HL-60 (cell line): ENCODE data around the gene PKP3.

Source experiments
- DNase-seq, 2 experiments: peaks; one replicate each; pipeline ENCODE4 v3.0.0-alpha.2; 2010 to 2020; ENCODE audit warnings: low read depth in 1 of 2, low spot score in 1 of 2
- H3K27ac ChIP-seq: fragments of 250-450 bp; sonication (Bioruptor Pico); replicated peaks from 2 replicates; pipeline ENCODE4 v1.5.1; 2020; ENCODE audit warnings: mild to moderate bottlenecking, moderate library complexity
- H3K27me3 ChIP-seq: fragments of 250-450 bp; sonication (Bioruptor Pico); 2 replicates; pipeline ENCODE4 v1.5.1; 2021; ENCODE audit warnings: mild to moderate bottlenecking, moderate library complexity; ENCODE audit not compliant: insufficient read depth, poor library complexity, severe bottlenecking
- H3K4me3 ChIP-seq: replicated peaks from 2 replicates; pipeline ENCODE4 v1.5.1; 2011; ENCODE audit warnings: mild to moderate bottlenecking, control low read depth, low read length; ENCODE audit not compliant: insufficient read depth
- GABPA ChIP-seq: IDR thresholded peaks from 2 replicates; pipeline ENCODE4 v1.6.1; 2012; ENCODE audit warnings: low read depth
- POLR2AphosphoS5 ChIP-seq: IDR thresholded peaks from 2 replicates; pipeline ENCODE4 v1.6.1; 2012; ENCODE audit warnings: low read depth
- SPI1 ChIP-seq: IDR thresholded peaks from 2 replicates; pipeline ENCODE4 v1.6.1; 2012; ENCODE audit warnings: low read depth, mild to moderate bottlenecking, borderline replicate concordance
- TF ChIP-seq, protein P1 (sequence below): IDR thresholded peaks from one replicate; pipeline ENCODE4 v1.5.1; 2011; ENCODE audit warnings: low read length, control low read depth, inconsistent platforms; ENCODE audit not compliant: insufficient read depth
- TF ChIP-seq, protein P2 (sequence below): IDR thresholded peaks from 2 replicates; pipeline ENCODE4 v1.6.1; 2012; ENCODE audit warnings: low read depth; ENCODE audit not compliant: insufficient replicate concordance

The PKP3 gene

DNA sequence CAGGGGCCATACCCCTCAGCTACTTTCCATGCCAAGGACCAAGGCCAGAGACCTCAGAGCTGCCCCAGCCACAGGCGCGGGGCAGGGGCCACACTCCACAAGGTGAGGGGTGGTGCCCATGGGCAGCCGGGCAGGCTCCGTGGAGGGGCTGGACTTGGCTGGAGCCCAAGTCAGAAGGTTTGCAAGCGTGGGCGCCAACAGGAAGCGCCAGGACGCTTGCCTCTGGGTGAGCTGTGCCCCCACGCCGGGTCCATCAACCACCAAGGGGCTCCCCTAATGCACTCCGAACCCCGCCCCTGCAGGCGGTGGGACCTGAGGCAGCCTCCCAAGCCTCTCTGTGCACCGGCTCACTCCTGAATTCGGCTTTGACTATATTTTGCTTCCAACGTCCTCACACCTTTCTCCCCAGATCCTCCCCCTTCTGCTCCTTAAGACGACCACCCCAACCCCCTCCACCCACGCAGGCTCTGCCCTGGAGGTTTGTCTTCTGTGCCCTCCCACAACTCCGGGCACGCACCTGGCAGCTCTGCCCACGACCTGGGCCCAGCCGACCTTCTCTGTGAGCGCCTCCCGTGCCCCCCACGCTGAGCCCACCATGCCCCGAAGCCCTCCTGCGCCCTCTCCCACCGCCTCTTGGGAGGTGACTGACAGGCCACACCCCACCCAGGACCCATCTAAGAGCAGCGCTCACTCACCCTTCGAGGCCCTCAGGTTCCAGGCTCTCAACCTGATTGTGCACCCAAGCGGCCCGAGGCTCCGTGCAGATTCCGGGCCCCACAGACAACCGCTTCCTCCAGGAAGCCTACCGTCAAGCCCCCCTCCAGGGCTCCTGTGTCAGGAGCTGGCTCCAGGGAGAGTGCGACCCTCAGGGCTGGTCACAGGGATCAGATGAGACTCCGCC is 2.6 kb upstream of the PKP3 start:
- TF ChIP-seq SPI1 (no peak), POLR2AphosphoS5 (no peak), GABPA (no peak)
- TF ChIP-seq, protein P1, sequence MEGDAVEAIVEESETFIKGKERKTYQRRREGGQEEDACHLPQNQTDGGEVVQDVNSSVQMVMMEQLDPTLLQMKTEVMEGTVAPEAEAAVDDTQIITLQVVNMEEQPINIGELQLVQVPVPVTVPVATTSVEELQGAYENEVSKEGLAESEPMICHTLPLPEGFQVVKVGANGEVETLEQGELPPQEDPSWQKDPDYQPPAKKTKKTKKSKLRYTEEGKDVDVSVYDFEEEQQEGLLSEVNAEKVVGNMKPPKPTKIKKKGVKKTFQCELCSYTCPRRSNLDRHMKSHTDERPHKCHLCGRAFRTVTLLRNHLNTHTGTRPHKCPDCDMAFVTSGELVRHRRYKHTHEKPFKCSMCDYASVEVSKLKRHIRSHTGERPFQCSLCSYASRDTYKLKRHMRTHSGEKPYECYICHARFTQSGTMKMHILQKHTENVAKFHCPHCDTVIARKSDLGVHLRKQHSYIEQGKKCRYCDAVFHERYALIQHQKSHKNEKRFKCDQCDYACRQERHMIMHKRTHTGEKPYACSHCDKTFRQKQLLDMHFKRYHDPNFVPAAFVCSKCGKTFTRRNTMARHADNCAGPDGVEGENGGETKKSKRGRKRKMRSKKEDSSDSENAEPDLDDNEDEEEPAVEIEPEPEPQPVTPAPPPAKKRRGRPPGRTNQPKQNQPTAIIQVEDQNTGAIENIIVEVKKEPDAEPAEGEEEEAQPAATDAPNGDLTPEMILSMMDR = no peak
- TF ChIP-seq, protein P2, sequence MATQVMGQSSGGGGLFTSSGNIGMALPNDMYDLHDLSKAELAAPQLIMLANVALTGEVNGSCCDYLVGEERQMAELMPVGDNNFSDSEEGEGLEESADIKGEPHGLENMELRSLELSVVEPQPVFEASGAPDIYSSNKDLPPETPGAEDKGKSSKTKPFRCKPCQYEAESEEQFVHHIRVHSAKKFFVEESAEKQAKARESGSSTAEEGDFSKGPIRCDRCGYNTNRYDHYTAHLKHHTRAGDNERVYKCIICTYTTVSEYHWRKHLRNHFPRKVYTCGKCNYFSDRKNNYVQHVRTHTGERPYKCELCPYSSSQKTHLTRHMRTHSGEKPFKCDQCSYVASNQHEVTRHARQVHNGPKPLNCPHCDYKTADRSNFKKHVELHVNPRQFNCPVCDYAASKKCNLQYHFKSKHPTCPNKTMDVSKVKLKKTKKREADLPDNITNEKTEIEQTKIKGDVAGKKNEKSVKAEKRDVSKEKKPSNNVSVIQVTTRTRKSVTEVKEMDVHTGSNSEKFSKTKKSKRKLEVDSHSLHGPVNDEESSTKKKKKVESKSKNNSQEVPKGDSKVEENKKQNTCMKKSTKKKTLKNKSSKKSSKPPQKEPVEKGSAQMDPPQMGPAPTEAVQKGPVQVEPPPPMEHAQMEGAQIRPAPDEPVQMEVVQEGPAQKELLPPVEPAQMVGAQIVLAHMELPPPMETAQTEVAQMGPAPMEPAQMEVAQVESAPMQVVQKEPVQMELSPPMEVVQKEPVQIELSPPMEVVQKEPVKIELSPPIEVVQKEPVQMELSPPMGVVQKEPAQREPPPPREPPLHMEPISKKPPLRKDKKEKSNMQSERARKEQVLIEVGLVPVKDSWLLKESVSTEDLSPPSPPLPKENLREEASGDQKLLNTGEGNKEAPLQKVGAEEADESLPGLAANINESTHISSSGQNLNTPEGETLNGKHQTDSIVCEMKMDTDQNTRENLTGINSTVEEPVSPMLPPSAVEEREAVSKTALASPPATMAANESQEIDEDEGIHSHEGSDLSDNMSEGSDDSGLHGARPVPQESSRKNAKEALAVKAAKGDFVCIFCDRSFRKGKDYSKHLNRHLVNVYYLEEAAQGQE = no peak
- DNase-seq = no peak
- peaks cover 5% of the 10 kb centered on the region for H3K27me3 ChIP-seq
- H3K4me3 ChIP-seq = no peak overlapping the region
- H3K27ac ChIP-seq = no peak overlapping the region

DNA sequence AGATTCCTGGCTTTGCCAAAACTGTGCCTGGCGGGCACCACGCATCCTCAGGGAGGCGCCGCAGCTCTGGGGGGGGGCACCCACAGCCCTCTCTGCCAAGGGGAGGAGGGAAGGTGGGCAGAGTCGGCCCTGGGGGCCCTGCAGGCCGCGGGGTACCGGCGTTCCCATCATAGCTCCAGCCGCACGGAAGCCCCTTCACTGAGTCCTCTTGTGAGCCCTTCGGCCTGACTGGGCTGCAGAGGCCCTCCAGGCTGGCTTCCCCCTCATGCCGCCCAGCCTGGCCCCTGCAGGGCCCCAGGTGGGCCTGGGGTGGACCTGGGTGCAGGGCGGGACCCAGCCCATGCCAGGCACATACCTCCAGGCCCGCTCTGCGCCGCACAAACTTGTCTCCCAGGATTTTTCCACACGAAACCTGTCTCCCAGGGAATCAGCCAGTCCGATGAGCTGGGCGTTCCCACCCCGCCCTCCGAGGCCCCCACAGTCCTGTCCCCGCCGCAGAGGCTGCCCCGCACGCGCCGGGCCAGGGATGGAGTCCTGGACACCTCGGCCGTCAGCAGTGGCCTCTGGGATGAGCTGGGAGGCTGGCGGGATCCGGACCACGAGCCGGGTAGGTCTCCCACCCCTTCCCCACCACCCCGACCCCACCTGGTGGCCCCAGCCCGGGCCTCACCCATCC is 1.8 kb upstream of the PKP3 start:
- DNase-seq = no peak
- Histone ChIP-seq H3K4me3 (no peak overlapping the region), H3K27me3 (peaks cover 9% of the 10 kb centered on the region), H3K27ac (no peak overlapping the region)
- TF ChIP-seq, protein P1 = no peak
- TF ChIP-seq, protein P2 = no peak
- TF ChIP-seq POLR2AphosphoS5 = no peak
- TF ChIP-seq SPI1 = no peak
- TF ChIP-seq GABPA = no peak

DNA sequence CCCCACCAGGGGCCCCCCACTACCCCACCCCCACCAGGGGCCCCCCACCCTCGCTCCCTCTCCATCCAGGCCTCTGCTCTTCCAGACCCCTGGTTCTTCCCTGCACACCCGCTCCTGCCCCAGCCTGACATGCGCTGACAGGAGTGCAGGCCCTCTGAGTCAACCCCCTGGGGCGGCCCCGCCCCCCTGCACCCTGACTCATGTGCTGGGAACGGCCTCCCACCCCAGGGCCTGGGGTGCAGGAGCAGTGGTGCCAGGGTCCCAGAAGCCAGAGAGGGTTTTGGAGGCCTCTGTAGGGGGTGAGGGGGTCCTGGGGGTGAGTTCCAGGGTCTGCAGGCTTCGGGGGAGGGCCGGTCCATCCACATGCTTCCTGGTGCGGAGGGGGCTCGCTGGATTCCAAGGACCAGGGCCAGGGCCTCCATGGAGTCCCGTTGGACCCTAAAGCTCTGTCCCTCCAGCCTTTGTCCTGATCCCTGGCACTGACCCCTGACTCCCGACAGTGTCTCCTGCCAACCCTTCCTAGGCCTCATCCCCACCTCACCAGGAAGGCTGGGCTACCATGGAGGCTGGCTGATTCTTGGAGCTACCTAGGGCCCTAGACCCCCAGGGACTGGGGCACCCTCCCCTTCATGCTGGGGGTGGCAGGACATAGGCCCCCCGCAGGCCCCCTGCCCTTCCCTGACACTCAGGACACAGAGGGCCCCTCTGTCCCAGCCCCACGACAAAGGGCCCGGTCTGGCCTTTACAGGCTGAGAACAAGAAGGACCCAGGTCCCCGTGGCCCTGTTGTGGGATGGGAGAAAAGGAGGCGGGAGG is 583 bp upstream of the PKP3 start:
- TF ChIP-seq, protein P1 = no peak
- TF ChIP-seq, protein P2 = no peak
- TF ChIP-seq GABPA (no peak), SPI1 (no peak), POLR2AphosphoS5 (no peak)
- Histone ChIP-seq H3K4me3 (no peak overlapping the region), H3K27me3 (peaks cover 9% of the 10 kb centered on the region), H3K27ac (no peak overlapping the region)
- DNase-seq = no peak
